Skin epidermis (tissue), 12 donors: ENCODE results near the gene BICD1.

Experiments used
- H3K27ac ChIP-seq, 21 experiments: fragments of 200-600 bp; sonication (generic) in 11 of 21; one replicate each; pipeline ENCODE4 v1.5.0; 2020; ENCODE audit warnings: mild to moderate bottlenecking in 3 of 21, inconsistent platforms in 2 of 21, moderate library complexity in 2 of 21
- H3K4me3 ChIP-seq, 7 experiments: fragments of 200-600 bp; sonication (generic) in 2 of 7; one replicate each; pipeline ENCODE4 v1.5.0; 2020; ENCODE audit warnings: inconsistent platforms in 2 of 7, mild to moderate bottlenecking in 2 of 7, moderate library complexity in 1 of 7

BICD1 gene

GRCh38 chr12:32303174-32303549 lies 196.5 kb downstream of the BICD1 start:
- H3K4me3 ChIP-seq: no peak overlapping the region
- H3K27ac ChIP-seq: no peak overlapping the region

GRCh38 chr12:32305163-32305562 lies 198.5 kb downstream of the BICD1 start:
- Histone ChIP-seq H3K27ac (no peak overlapping the region), H3K4me3 (no peak overlapping the region)

GRCh38 chr12:32307326-32307725 lies 200.7 kb downstream of the BICD1 start:
- no peak overlapping the region for H3K4me3 ChIP-seq
- no peak overlapping the region for H3K27ac ChIP-seq

- no peak overlapping the region for H3K27ac ChIP-seq
- H3K4me3 ChIP-seq: no peak overlapping the region
These were observed 203.4 kb downstream of the BICD1 start for GRCh38 chr12:32309811-32310736.

- H3K27ac ChIP-seq: no peak overlapping the region
- H3K4me3 ChIP-seq: no peak overlapping the region
These were observed 205.5 kb downstream of the BICD1 start for GRCh38 chr12:32312049-32312670.

- no peak overlapping the region for H3K27ac ChIP-seq
- no peak overlapping the region for H3K4me3 ChIP-seq
These were observed 215.7 kb downstream of the BICD1 start for GRCh38 chr12:32322354-32322753.

GRCh38 chr12:32331133-32331532 lies 224.5 kb downstream of the BICD1 start:
- Histone ChIP-seq H3K4me3 (no peak overlapping the region), H3K27ac (no peak overlapping the region)

- H3K4me3 ChIP-seq: no peak overlapping the region
These were observed 225.8 kb downstream of the BICD1 start for GRCh38 chr12:32332446-32332845.

GRCh38 chr12:32334371-32334777 lies 227.7 kb downstream of the BICD1 start:
- no peak overlapping the region for H3K4me3 ChIP-seq
- H3K27ac ChIP-seq: no peak overlapping the region

More at GRCh38 chr12:32332446-32332845, 225.8 kb downstream of the BICD1 start:
- no peak overlapping the region for H3K27ac ChIP-seq

GRCh38 chr12:32336261-32336660 lies 229.6 kb downstream of the BICD1 start:
- Histone ChIP-seq H3K4me3 (no peak overlapping the region), H3K27ac (no peak overlapping the region)

GRCh38 chr12:32343496-32343895 lies 236.8 kb downstream of the BICD1 start:
- H3K4me3 ChIP-seq: no peak overlapping the region
- no peak overlapping the region for H3K27ac ChIP-seq

GRCh38 chr12:32344047-32344446 lies 237.4 kb downstream of the BICD1 start:
- H3K27ac ChIP-seq: no peak overlapping the region

GRCh38 chr12:32353540-32353939 lies 246.9 kb downstream of the BICD1 start:
- no peak overlapping the region for H3K4me3 ChIP-seq
- no peak overlapping the region for H3K27ac ChIP-seq

More at GRCh38 chr12:32344047-32344446, 237.4 kb downstream of the BICD1 start:
- no peak overlapping the region for H3K4me3 ChIP-seq

GRCh38 chr12:32357601-32358249 lies 251.1 kb downstream of the BICD1 start:
- Histone ChIP-seq H3K27ac (no peak overlapping the region), H3K4me3 (no peak overlapping the region)

- H3K27ac ChIP-seq: no peak overlapping the region
- H3K4me3 ChIP-seq: no peak overlapping the region
These were observed 254.3 kb downstream of the BICD1 start for GRCh38 chr12:32360956-32361355.

GRCh38 chr12:32362892-32363291 lies 256.2 kb downstream of the BICD1 start:
- H3K27ac ChIP-seq: no peak overlapping the region
- no peak overlapping the region for H3K4me3 ChIP-seq

GRCh38 chr12:32365473-32366064 lies 258.9 kb downstream of the BICD1 start:
- no peak overlapping the region for H3K4me3 ChIP-seq
- no peak overlapping the region for H3K27ac ChIP-seq

- H3K27ac ChIP-seq: no peak overlapping the region
These were observed 260.1 kb downstream of the BICD1 start for GRCh38 chr12:32366714-32367113.

GRCh38 chr12:32367381-32367780 lies 260.7 kb downstream of the BICD1 start:
- no peak overlapping the region for H3K4me3 ChIP-seq
- no peak overlapping the region for H3K27ac ChIP-seq

More at GRCh38 chr12:32366714-32367113, 260.1 kb downstream of the BICD1 start:
- no peak overlapping the region for H3K4me3 ChIP-seq

GRCh38 chr12:32369202-32369601 lies 262.6 kb downstream of the BICD1 start:
- Histone ChIP-seq H3K27ac (no peak overlapping the region), H3K4me3 (no peak overlapping the region)
